Neuronal stem cell (in vitro differentiated cells): Measurements from ENCODE around the gene FAM118A.
A peak's percentile ranks its signal among the peaks of the same experiment; 100 is the strongest.

ENCODE experiments used
- DNase-seq: peaks from one replicate; pipeline ENCODE4 v3.0.0-alpha.2; 2013; ENCODE audit warnings: low spot score
- H2AFZ ChIP-seq: one replicate; pipeline ENCODE4 v1.6.1; 2013; ENCODE audit warnings: mild to moderate bottlenecking, low read length, inconsistent platforms
- H2AK5ac ChIP-seq: 2 replicates; pipeline ENCODE4 v1.6.1; 2013; ENCODE audit warnings: low read depth, mild to moderate bottlenecking, inconsistent platforms, low read length, moderate library complexity, mixed read lengths
- H2BK120ac ChIP-seq: 2 replicates; pipeline ENCODE4 v1.6.1; 2013; ENCODE audit warnings: low read depth, mild to moderate bottlenecking, inconsistent platforms, low read length, moderate library complexity, mixed read lengths
- H2BK12ac ChIP-seq: one replicate; pipeline ENCODE4 v1.6.1; 2013; ENCODE audit warnings: low read length, inconsistent platforms
- H2BK15ac ChIP-seq: 2 replicates; pipeline ENCODE4 v1.6.1; 2013; ENCODE audit warnings: mild to moderate bottlenecking, low read length, inconsistent platforms, mixed read lengths
- H2BK5ac ChIP-seq: one replicate; pipeline ENCODE4 v1.6.1; 2013; ENCODE audit warnings: inconsistent platforms, mild to moderate bottlenecking, low read length, moderate library complexity
- H3K14ac ChIP-seq: one replicate; pipeline ENCODE4 v1.6.1; 2013; ENCODE audit warnings: low read length, inconsistent platforms
- H3K18ac ChIP-seq: 2 replicates; pipeline ENCODE4 v1.6.1; 2013; ENCODE audit warnings: low read length, inconsistent platforms
- H3K23ac ChIP-seq: 2 replicates; pipeline ENCODE4 v1.6.1; 2013; ENCODE audit warnings: low read depth, mild to moderate bottlenecking, mixed read lengths, low read length, inconsistent platforms; ENCODE audit not compliant: poor library complexity
- H3K27ac ChIP-seq: replicated peaks from 3 replicates; pipeline ENCODE4 v1.5.1; 2013; ENCODE audit warnings: low read length, inconsistent platforms
- H3K27me3 ChIP-seq, 3 experiments: 2 replicates each; pipeline ENCODE4 v1.6.1; 2013; ENCODE audit warnings: low read length in 3 of 3, mild to moderate bottlenecking in 2 of 3, inconsistent platforms in 1 of 3, low read depth in 1 of 3, mixed read lengths in 1 of 3, moderate library complexity in 1 of 3; ENCODE audit not compliant: control insufficient read depth in 3 of 3, insufficient read depth in 3 of 3
- H3K36me3 ChIP-seq, 2 donors: replicated peaks in 1 of 2; 2 replicates each; pipeline ENCODE4 v1.6.1; 2013; ENCODE audit warnings: low read length in 2 of 2; ENCODE audit not compliant: control insufficient read depth in 2 of 2, insufficient read depth in 2 of 2
- H3K4ac ChIP-seq: 2 replicates; pipeline ENCODE4 v1.6.1; 2013; ENCODE audit warnings: inconsistent platforms, mild to moderate bottlenecking, low read length, moderate library complexity
- H3K4me1 ChIP-seq, 2 donors: 1 replicate in 1 of 2; 2 replicates in 1 of 2; pipeline ENCODE4 v1.6.1; 2013; ENCODE audit warnings: low read length in 2 of 2, low read depth in 1 of 2; ENCODE audit not compliant: control insufficient read depth in 2 of 2, insufficient read depth in 1 of 2
- H3K4me2 ChIP-seq: one replicate; pipeline ENCODE4 v1.6.1; 2013; ENCODE audit warnings: mild to moderate bottlenecking, low read length, inconsistent platforms; ENCODE audit not compliant: insufficient read depth, poor library complexity, severe bottlenecking
- H3K4me3 ChIP-seq, 2 donors: 2 replicates each; pipeline ENCODE4 v1.5.1; 2013; ENCODE audit warnings: low read length in 2 of 2, mild to moderate bottlenecking in 2 of 2, inconsistent platforms in 1 of 2, moderate library complexity in 1 of 2
- H3K79me1 ChIP-seq: one replicate; pipeline ENCODE4 v1.6.1; 2013; ENCODE audit warnings: low read depth, mild to moderate bottlenecking, inconsistent platforms, low read length, moderate library complexity
- H3K9ac ChIP-seq: one replicate; pipeline ENCODE4 v1.6.1; 2013; ENCODE audit warnings: mild to moderate bottlenecking, low read depth, low read length, inconsistent platforms; ENCODE audit not compliant: poor library complexity
- H3K9me3 ChIP-seq, 2 donors: replicated peaks in 1 of 2; 2 replicates each; pipeline versions ENCODE3 to v1.6.1; 2013; ENCODE audit warnings: low read length in 2 of 2, mild to moderate bottlenecking in 2 of 2, inconsistent platforms in 1 of 2, low read depth in 1 of 2, mixed read lengths in 1 of 2, moderate library complexity in 1 of 2; ENCODE audit not compliant: control insufficient read depth in 2 of 2, insufficient read depth in 1 of 2
- H4K8ac ChIP-seq: one replicate; pipeline ENCODE4 v1.6.1; 2013; ENCODE audit warnings: low read depth, mild to moderate bottlenecking, inconsistent platforms, low read length, moderate library complexity
- H4K91ac ChIP-seq: one replicate; pipeline ENCODE4 v1.6.1; 2013; ENCODE audit warnings: low read length, low read depth, mild to moderate bottlenecking, inconsistent platforms; ENCODE audit not compliant: poor library complexity
- WGBS, 2 donors: extraction: QIAGEN DNeasy Blood & Tissue Kit; methylation state at CpG; one replicate each; pipeline ENCODE4 v1.1.7; 2013; ENCODE audit warnings: missing lambda C conversion rate in 2 of 2, mixed read lengths in 1 of 2; ENCODE audit not compliant: insufficient read length in 2 of 2, insufficient replicate concordance in 1 of 2; ENCODE audit errors: extremely low coverage in 2 of 2; 5-methylcytosine and 5-hydroxymethylcytosine counted together

The FAM118A gene

GRCh38 chr22:45296628-45297297 lies 13.0 kb upstream of the FAM118A start:
- Histone ChIP-seq H2BK12ac (no peak overlapping the region), H3K27me3 (peaks cover 0 to 13% (median 0%) of the 10 kb centered on the region in 3 experiments), H4K8ac (no peak overlapping the region), H2BK5ac (no peak overlapping the region), H3K4me2 (no peak overlapping the region), H2AK5ac (no peak overlapping the region), H2BK120ac (no peak overlapping the region), H3K4me1 (peaks cover 4 to 8% of the 10 kb centered on the region in 2 donors), H3K27ac (no peak overlapping the region), H2AFZ (peak overlapping the region; percentile 87), H3K23ac (no peak overlapping the region), H3K18ac (peak overlapping the region; percentile 44), H3K14ac (no peak overlapping the region), H3K79me1 (no peaks in the 10 kb centered on the region), H3K4ac (no peak overlapping the region), H2BK15ac (peak overlapping the region; percentile 23), H3K36me3 (no peaks in the 10 kb centered on the region), H3K9ac (no peak overlapping the region), H4K91ac (no peak overlapping the region), H3K9me3 (peaks cover 0 to 2% of the 10 kb centered on the region in 2 donors), H3K4me3 (no peak overlapping the region)
- no CpG with 5 or more reads among the region's 13 CpGs for WGBS, 2 donors
- DNase-seq, result no peak

- Histone ChIP-seq H3K9ac (no peak overlapping the region), H3K27me3 (peaks cover 0 to 13% (median 0%) of the 10 kb centered on the region in 3 experiments), H4K91ac (no peak overlapping the region), H3K36me3 (no peaks in the 10 kb centered on the region), H2AK5ac (no peak overlapping the region), H2BK12ac (no peak overlapping the region), H4K8ac (no peak overlapping the region), H2BK15ac (no peak overlapping the region), H2BK5ac (no peak overlapping the region), H3K14ac (no peak overlapping the region), H3K4me1 (peaks cover 4 to 8% of the 10 kb centered on the region in 2 donors), H3K4me2 (no peak overlapping the region), H3K18ac (peak overlapping the region; percentile 73), H3K9me3 (peaks cover 0 to 2% of the 10 kb centered on the region in 2 donors), H3K4ac (no peak overlapping the region), H3K79me1 (no peaks in the 10 kb centered on the region), H2AFZ (peak overlapping the region; percentile 80), H3K27ac (no peak overlapping the region), H2BK120ac (no peak overlapping the region), H3K23ac (no peak overlapping the region), H3K4me3 (no peak overlapping the region)
- WGBS, 2 donors, result no CpG with 5 or more reads among the region's 15 CpGs
- no peak for DNase-seq
These were observed 10.7 kb upstream of the FAM118A start for GRCh38 chr22:45298934-45299505.

GRCh38 chr22:45302751-45303150 lies 7.0 kb upstream of the FAM118A start:
- H3K9me3 ChIP-seq, result peaks cover 0 to under 1% of the 10 kb centered on the region in 2 donors
- H3K14ac ChIP-seq, result no peak overlapping the region
- H3K79me1 ChIP-seq, result no peaks in the 10 kb centered on the region
- H3K23ac ChIP-seq, result no peak overlapping the region
- no peak overlapping the region for H4K8ac ChIP-seq
- no peak overlapping the region for H2BK12ac ChIP-seq
- no peak overlapping the region for H3K4me3 ChIP-seq
- H4K91ac ChIP-seq, result no peak overlapping the region
- no peak overlapping the region for H2AK5ac ChIP-seq
- H2BK15ac ChIP-seq, result no peak overlapping the region
- H3K27ac ChIP-seq, result no peak overlapping the region
- H3K4ac ChIP-seq, result no peak overlapping the region
- H2AFZ ChIP-seq, result no peak overlapping the region
- peaks cover 0 to 13% (median 0%) of the 10 kb centered on the region in 3 experiments for H3K27me3 ChIP-seq
- H3K4me1 ChIP-seq, result peaks cover 2 to 4% of the 10 kb centered on the region in 2 donors
- H3K18ac ChIP-seq, result no peak overlapping the region
- no peak overlapping the region for H3K9ac ChIP-seq
- DNase-seq, result no peak
- H3K4me2 ChIP-seq, result no peak overlapping the region
- no peak overlapping the region for H2BK5ac ChIP-seq
- WGBS, 2 donors, result no CpG with 5 or more reads among the region's 8 CpGs
- H3K36me3 ChIP-seq, result no peaks in the 10 kb centered on the region
- H2BK120ac ChIP-seq, result no peak overlapping the region

GRCh38 chr22:45303181-45303580 lies 6.6 kb upstream of the FAM118A start:
- no peak overlapping the region for H3K4me2 ChIP-seq

More at GRCh38 chr22:45303181-45303580, 6.6 kb upstream of the FAM118A start:
- H3K27ac ChIP-seq, result no peak overlapping the region
- DNase-seq, result no peak
- H3K14ac ChIP-seq, result no peak overlapping the region
- no peak overlapping the region for H3K4me3 ChIP-seq
- H3K4me1 ChIP-seq, result peaks cover 2 to 4% of the 10 kb centered on the region in 2 donors
- no peak overlapping the region for H2BK5ac ChIP-seq
- no peaks in the 10 kb centered on the region for H3K79me1 ChIP-seq
- H3K9me3 ChIP-seq, result no peaks in the 10 kb centered on the region
- peaks cover 0 to 13% (median 0%) of the 10 kb centered on the region in 3 experiments for H3K27me3 ChIP-seq
- WGBS, 2 donors, result no CpG with 5 or more reads among the region's 7 CpGs
- H3K9ac ChIP-seq, result no peak overlapping the region
- H3K36me3 ChIP-seq, result no peaks in the 10 kb centered on the region
- H4K91ac ChIP-seq, result no peak overlapping the region
- no peak overlapping the region for H2BK120ac ChIP-seq
- no peak overlapping the region for H4K8ac ChIP-seq
- no peak overlapping the region for H3K18ac ChIP-seq
- no peak overlapping the region for H3K23ac ChIP-seq
- H2BK12ac ChIP-seq, result no peak overlapping the region
- H2AFZ ChIP-seq, result no peak overlapping the region
- H2AK5ac ChIP-seq, result no peak overlapping the region
- no peak overlapping the region for H3K4ac ChIP-seq
- no peak overlapping the region for H2BK15ac ChIP-seq
